ENCODE measurements around the gene SSU72. TPM values are rescaled to one million over a fixed set of nuclear protein-coding genes. Genes with fewer than 3 reads are reported as not detected.
"Not testable (repeated sequence)": the region's sequence is repeated elsewhere in the genome, so short reads cannot be mapped to it uniquely, and the experiment has no call there.

Gene SSU72
- total RNA-seq, 1 donor from 2014 or later = 118 TPM

- H3K9me3 Mint-ChIP-seq = peaks cover 4% of the 10 kb centered on the region
- no peak overlapping the region for H3K27ac Mint-ChIP-seq
- TF ChIP-seq, protein P1, sequence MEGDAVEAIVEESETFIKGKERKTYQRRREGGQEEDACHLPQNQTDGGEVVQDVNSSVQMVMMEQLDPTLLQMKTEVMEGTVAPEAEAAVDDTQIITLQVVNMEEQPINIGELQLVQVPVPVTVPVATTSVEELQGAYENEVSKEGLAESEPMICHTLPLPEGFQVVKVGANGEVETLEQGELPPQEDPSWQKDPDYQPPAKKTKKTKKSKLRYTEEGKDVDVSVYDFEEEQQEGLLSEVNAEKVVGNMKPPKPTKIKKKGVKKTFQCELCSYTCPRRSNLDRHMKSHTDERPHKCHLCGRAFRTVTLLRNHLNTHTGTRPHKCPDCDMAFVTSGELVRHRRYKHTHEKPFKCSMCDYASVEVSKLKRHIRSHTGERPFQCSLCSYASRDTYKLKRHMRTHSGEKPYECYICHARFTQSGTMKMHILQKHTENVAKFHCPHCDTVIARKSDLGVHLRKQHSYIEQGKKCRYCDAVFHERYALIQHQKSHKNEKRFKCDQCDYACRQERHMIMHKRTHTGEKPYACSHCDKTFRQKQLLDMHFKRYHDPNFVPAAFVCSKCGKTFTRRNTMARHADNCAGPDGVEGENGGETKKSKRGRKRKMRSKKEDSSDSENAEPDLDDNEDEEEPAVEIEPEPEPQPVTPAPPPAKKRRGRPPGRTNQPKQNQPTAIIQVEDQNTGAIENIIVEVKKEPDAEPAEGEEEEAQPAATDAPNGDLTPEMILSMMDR (IDR thresholded peaks at IDR 0.05) = no peak
- intact Hi-C loops (cut with micrococcal nuclease) = no loop called here
- ChIA-PET POLR2A (no interaction called here), CTCF (no interaction called here)
- DNase-seq (no peak), ATAC-seq (ENCODE audit: low read depth) (no peak)
- no peaks in the 10 kb centered on the region for H3K27me3 Mint-ChIP-seq
- no peaks in the 10 kb centered on the region for H3K4me1 Mint-ChIP-seq
- peaks cover 38% of the 10 kb centered on the region for H3K36me3 Mint-ChIP-seq (ENCODE audit: low read depth)
- no peak overlapping the region for H3K4me3 Mint-ChIP-seq
Observed at GRCh38 chr1:1529321-1529720, 45.3 kb downstream of the SSU72 start.

GRCh38 chr1:1528301-1529267 is 46.1 kb downstream of the SSU72 start:
- H3K27me3 Mint-ChIP-seq = no peaks in the 10 kb centered on the region
- peaks cover 4% of the 10 kb centered on the region for H3K9me3 Mint-ChIP-seq
- H3K27ac Mint-ChIP-seq = no peak overlapping the region
- intact Hi-C loops (cut with micrococcal nuclease) = no loop called here
- ChIA-PET CTCF (no interaction called here), POLR2A (no interaction called here)
- ATAC-seq (ENCODE audit: low read depth) (no peak), DNase-seq (no peak)
- no peaks in the 10 kb centered on the region for H3K4me1 Mint-ChIP-seq
- TF ChIP-seq, protein P1 (IDR thresholded peaks at IDR 0.05) = no peak
- no peak overlapping the region for H3K4me3 Mint-ChIP-seq
- H3K36me3 Mint-ChIP-seq (ENCODE audit: low read depth) = peaks cover 38% of the 10 kb centered on the region

DNA sequence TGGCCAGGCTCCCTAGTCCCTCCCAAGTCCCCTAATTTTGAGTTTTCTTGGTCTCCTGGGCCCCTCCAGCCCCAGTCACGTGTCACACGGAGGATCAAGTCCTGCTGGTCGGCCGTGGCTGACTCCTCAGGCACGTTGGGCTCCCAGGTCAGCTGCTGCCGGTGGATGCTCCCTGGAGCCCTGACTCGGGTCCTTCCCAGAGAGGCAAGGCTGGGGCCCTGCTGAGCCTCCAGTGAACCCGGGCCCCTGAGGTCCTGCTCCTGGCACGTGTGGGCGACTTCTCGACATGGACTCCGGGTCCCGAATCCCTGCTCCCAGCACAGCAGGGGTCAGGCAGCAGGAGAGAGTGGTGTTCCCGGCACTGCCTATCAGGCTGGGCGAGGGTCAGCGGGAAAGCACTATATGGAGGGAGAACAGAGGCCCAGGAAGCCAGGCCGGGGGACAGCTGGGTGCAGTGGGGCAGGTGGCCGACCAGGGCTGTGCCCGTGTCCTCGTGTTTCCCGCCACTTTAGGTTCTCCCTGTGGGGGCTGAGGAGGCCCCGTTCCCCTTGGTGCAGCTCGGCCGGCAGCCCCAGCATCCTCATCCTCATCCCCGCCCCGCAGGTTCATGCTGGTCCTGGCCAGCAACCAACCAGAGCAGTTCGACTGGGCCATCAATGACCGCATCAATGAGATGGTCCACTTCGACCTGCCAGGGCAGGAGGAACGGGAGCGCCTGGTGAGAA is 47.4 kb downstream of the SSU72 start:
- Mint-ChIP-seq H3K27me3 (no peaks in the 10 kb centered on the region), H3K4me1 (no peaks in the 10 kb centered on the region), H3K27ac (no peak overlapping the region), H3K4me3 (no peak overlapping the region), H3K9me3 (peaks cover 4% of the 10 kb centered on the region), H3K36me3 (ENCODE audit: low read depth) (peaks cover 39% of the 10 kb centered on the region)
- ChIA-PET CTCF (no interaction called here), POLR2A (no interaction called here)
- TF ChIP-seq, protein P1 (IDR thresholded peaks at IDR 0.05) = no peak
- ATAC-seq (ENCODE audit: low read depth) (no peak), DNase-seq (no peak)
- intact Hi-C loops (cut with micrococcal nuclease) = no loop called here

DNA sequence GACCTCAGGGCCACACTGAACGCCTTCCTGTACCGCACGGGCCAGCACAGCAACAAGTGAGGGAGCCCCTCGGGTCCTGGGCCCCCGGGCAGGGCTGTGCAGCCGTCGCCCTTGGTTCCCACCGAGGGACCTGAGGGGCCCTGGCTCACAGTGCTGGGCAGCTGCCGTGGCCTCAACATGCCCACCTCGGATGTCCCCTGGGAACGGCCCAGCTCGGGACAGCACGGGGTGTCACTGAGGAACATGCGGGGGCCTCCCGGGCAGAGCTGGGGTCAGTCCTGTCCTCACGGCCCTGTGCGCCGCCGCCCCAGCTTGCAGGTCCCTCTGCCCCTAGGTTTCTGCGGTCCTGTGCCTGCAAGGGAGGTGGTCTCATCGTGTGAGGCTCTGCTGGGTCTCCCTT is 48.2 kb downstream of the SSU72 start:
- CTCF ChIA-PET; H3K27ac Mint-ChIP-seq; POLR2A ChIA-PET; intact Hi-C loops (cut with micrococcal nuclease); H3K4me3 Mint-ChIP-seq; ATAC-seq (ENCODE audit: low read depth); DNase-seq; H3K4me1 Mint-ChIP-seq; H3K9me3 Mint-ChIP-seq; H3K27me3 Mint-ChIP-seq: not testable (repeated sequence)
- H3K36me3 Mint-ChIP-seq (ENCODE audit: low read depth) = peaks cover 38% of the 10 kb centered on the region

GRCh38 chr1:1524750-1525383 is 49.8 kb downstream of the SSU72 start:
- ATAC-seq (ENCODE audit: low read depth); DNase-seq; POLR2A ChIA-PET; H3K4me3 Mint-ChIP-seq; H3K27ac Mint-ChIP-seq; CTCF ChIA-PET; intact Hi-C loops (cut with micrococcal nuclease); H3K27me3 Mint-ChIP-seq; H3K4me1 Mint-ChIP-seq; H3K9me3 Mint-ChIP-seq: not testable (repeated sequence)
- peaks cover 40% of the 10 kb centered on the region for H3K36me3 Mint-ChIP-seq (ENCODE audit: low read depth)

GRCh38 chr1:1523651-1524050 is 51.0 kb downstream of the SSU72 start:
- H3K9me3 Mint-ChIP-seq; POLR2A ChIA-PET; H3K4me1 Mint-ChIP-seq; H3K27ac Mint-ChIP-seq; DNase-seq; CTCF ChIA-PET; H3K27me3 Mint-ChIP-seq; H3K4me3 Mint-ChIP-seq; ATAC-seq (ENCODE audit: low read depth); intact Hi-C loops (cut with micrococcal nuclease): not testable (repeated sequence)
- H3K36me3 Mint-ChIP-seq (ENCODE audit: low read depth) = peaks cover 37% of the 10 kb centered on the region

GRCh38 chr1:1523226-1523625 is 51.4 kb downstream of the SSU72 start:
- H3K4me1 Mint-ChIP-seq; H3K27me3 Mint-ChIP-seq; DNase-seq; ATAC-seq (ENCODE audit: low read depth); intact Hi-C loops (cut with micrococcal nuclease); H3K9me3 Mint-ChIP-seq; H3K4me3 Mint-ChIP-seq; POLR2A ChIA-PET; H3K27ac Mint-ChIP-seq; CTCF ChIA-PET: not testable (repeated sequence)
- peaks cover 41% of the 10 kb centered on the region for H3K36me3 Mint-ChIP-seq (ENCODE audit: low read depth)

DNA sequence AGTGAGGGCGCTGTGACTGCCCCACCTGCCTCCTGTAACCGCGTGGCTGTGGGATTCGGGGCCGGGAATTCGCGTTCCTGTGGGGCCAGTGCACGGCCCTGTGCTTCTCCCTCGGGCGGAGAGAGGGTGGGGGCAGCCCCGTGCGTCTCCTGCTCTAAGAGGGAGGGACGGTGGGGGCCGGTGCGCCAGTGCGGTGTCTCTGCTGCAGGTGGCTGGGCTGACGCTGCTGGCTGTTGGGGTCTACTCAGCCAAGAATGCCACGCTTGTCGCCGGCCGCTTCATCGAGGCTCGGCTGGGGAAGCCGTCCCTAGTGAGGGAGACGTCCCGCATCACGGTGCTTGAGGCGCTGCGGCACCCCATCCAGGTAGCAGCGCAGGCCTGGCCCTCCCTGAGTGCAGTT is 52.1 kb downstream of the SSU72 start:
- H3K9me3 Mint-ChIP-seq; H3K27ac Mint-ChIP-seq; H3K4me1 Mint-ChIP-seq; DNase-seq; H3K27me3 Mint-ChIP-seq; POLR2A ChIA-PET; CTCF ChIA-PET; ATAC-seq (ENCODE audit: low read depth); intact Hi-C loops (cut with micrococcal nuclease); H3K4me3 Mint-ChIP-seq: not testable (repeated sequence)
- H3K36me3 Mint-ChIP-seq (ENCODE audit: low read depth) = peaks cover 41% of the 10 kb centered on the region
